Measurements from ENCODE around the gene NEGR1. TPM values are rescaled to one million over a fixed set of nuclear protein-coding genes. Genes with fewer than 3 reads are reported as not detected.
A peak's percentile ranks its signal among the peaks of the same experiment; 100 is the strongest.

NEGR1 gene
- total RNA-seq, 1 donor from 2014 or later, result 18.1 TPM

- Histone ChIP-seq H3K4me3 (no peak overlapping the region), H3K9me3 (no peaks in the 10 kb centered on the region), H3K4me1 (no peaks in the 10 kb centered on the region), H3K27ac (no peak overlapping the region), H3K27me3 (ENCODE audit: low read depth) (no peaks in the 10 kb centered on the region), H3K36me3 (no peaks in the 10 kb centered on the region)
- ATAC-seq (peak; percentile 80 to 94), DNase-seq (no peak)
- intact Hi-C loops (cut with DNase I), result no loop called here
- TF ChIP-seq CTCF (IDR thresholded peaks at IDR 0.05), result no peak
Observed at GRCh38 chr1:71964188-71964587, 318.2 kb downstream of the NEGR1 start.

- intact Hi-C loops (cut with DNase I), result no loop called here
- Histone ChIP-seq H3K36me3 (no peaks in the 10 kb centered on the region), H3K4me1 (no peaks in the 10 kb centered on the region), H3K27me3 (ENCODE audit: low read depth) (no peaks in the 10 kb centered on the region), H3K27ac (no peak overlapping the region), H3K9me3 (no peaks in the 10 kb centered on the region), H3K4me3 (no peak overlapping the region)
- TF ChIP-seq CTCF (IDR thresholded peaks at IDR 0.05), result no peak
- DNase-seq, result no peak
- no peak for ATAC-seq
Observed at GRCh38 chr1:71956613-71957285, 325.6 kb downstream of the NEGR1 start.

GRCh38 chr1:71950579-71950978 is 331.8 kb downstream of the NEGR1 start:
- no peak overlapping the region for H3K27ac ChIP-seq
- TF ChIP-seq CTCF (IDR thresholded peaks at IDR 0.05), result no peak
- intact Hi-C loops (cut with DNase I), result no loop called here
- no peaks in the 10 kb centered on the region for H3K9me3 ChIP-seq
- H3K4me3 ChIP-seq, result no peak overlapping the region
- no peak for ATAC-seq
- H3K4me1 ChIP-seq, result no peaks in the 10 kb centered on the region
- no peak for DNase-seq
- H3K36me3 ChIP-seq, result no peaks in the 10 kb centered on the region
- no peaks in the 10 kb centered on the region for H3K27me3 ChIP-seq (ENCODE audit: low read depth)

- intact Hi-C loops (cut with DNase I), result no loop called here
- no peaks in the 10 kb centered on the region for H3K36me3 ChIP-seq
- no peaks in the 10 kb centered on the region for H3K27me3 ChIP-seq (ENCODE audit: low read depth)
- no peak for DNase-seq
- H3K4me1 ChIP-seq, result no peaks in the 10 kb centered on the region
- H3K9me3 ChIP-seq, result no peaks in the 10 kb centered on the region
- no peak overlapping the region for H3K4me3 ChIP-seq
- no peak overlapping the region for H3K27ac ChIP-seq
- TF ChIP-seq CTCF (IDR thresholded peaks at IDR 0.05), result no peak
- ATAC-seq, result no peak
Observed at GRCh38 chr1:71949681-71950080, 332.7 kb downstream of the NEGR1 start.

- no peaks in the 10 kb centered on the region for H3K4me1 ChIP-seq
- no peaks in the 10 kb centered on the region for H3K9me3 ChIP-seq
- intact Hi-C loops (cut with DNase I), result no loop called here
- DNase-seq (no peak), ATAC-seq (no peak)
- no peak for TF ChIP-seq CTCF (IDR thresholded peaks at IDR 0.05)
- H3K27ac ChIP-seq, result no peak overlapping the region
- no peak overlapping the region for H3K4me3 ChIP-seq
- no peaks in the 10 kb centered on the region for H3K36me3 ChIP-seq
- no peaks in the 10 kb centered on the region for H3K27me3 ChIP-seq (ENCODE audit: low read depth)
Observed at GRCh38 chr1:71948561-71948960, 333.8 kb downstream of the NEGR1 start.
